Left forelimb (tissue), 1 donor: ENCODE data around the gene PPP4R1.

Experiments used
- DNase-seq: peaks from one replicate; pipeline ENCODE4 v3.0.0-alpha.2; 2018; ENCODE audit warnings: low spot score

The PPP4R1 gene

GRCh38 chr18:9587924-9588323, 26.4 kb downstream of the PPP4R1 start:
- DNase-seq = no peak

GRCh38 chr18:9586814-9587213, 27.5 kb downstream of the PPP4R1 start:
- no peak for DNase-seq

GRCh38 chr18:9581667-9582066, 32.7 kb downstream of the PPP4R1 start:
- DNase-seq = no peak

- no peak for DNase-seq
Measured at GRCh38 chr18:9578306-9578705, 36.1 kb downstream of the PPP4R1 start.

- no peak for DNase-seq
Measured at GRCh38 chr18:9577361-9577760, 37.0 kb downstream of the PPP4R1 start.

- peak; percentile 69 for DNase-seq
Measured at GRCh38 chr18:9575558-9575957, 38.8 kb downstream of the PPP4R1 start.

- no peak for DNase-seq
Measured at GRCh38 chr18:9574473-9575115, 39.8 kb downstream of the PPP4R1 start.

- no peak for DNase-seq
Measured at GRCh38 chr18:9571546-9571945, 42.8 kb downstream of the PPP4R1 start.

GRCh38 chr18:9570255-9570654, 44.1 kb downstream of the PPP4R1 start:
- no peak for DNase-seq

- DNase-seq = no peak
Measured at GRCh38 chr18:9569178-9569577, 45.2 kb downstream of the PPP4R1 start.

- DNase-seq = no peak
Measured at GRCh38 chr18:9568186-9568585, 46.2 kb downstream of the PPP4R1 start.

- DNase-seq = no peak
Measured at GRCh38 chr18:9565407-9565806, 49.0 kb downstream of the PPP4R1 start.

GRCh38 chr18:9563331-9563730, 51.0 kb downstream of the PPP4R1 start:
- DNase-seq = no peak

GRCh38 chr18:9562584-9562983, 51.8 kb downstream of the PPP4R1 start:
- DNase-seq = no peak

GRCh38 chr18:9561759-9562158, 52.6 kb downstream of the PPP4R1 start:
- no peak for DNase-seq

- DNase-seq = no peak
Measured at GRCh38 chr18:9559253-9559652, 55.1 kb downstream of the PPP4R1 start.

- no peak for DNase-seq
Measured at GRCh38 chr18:9558387-9559064, 55.8 kb downstream of the PPP4R1 start.

GRCh38 chr18:9557250-9557943, 57.0 kb downstream of the PPP4R1 start:
- no peak for DNase-seq

- DNase-seq = no peak
Measured at GRCh38 chr18:9552616-9553015, 61.7 kb downstream of the PPP4R1 start.

GRCh38 chr18:9552191-9552590, 62.2 kb downstream of the PPP4R1 start:
- no peak for DNase-seq

GRCh38 chr18:9550429-9550828, 63.9 kb downstream of the PPP4R1 start:
- DNase-seq = no peak

- no peak for DNase-seq
Measured at GRCh38 chr18:9549405-9549804, 65.0 kb downstream of the PPP4R1 start.

- no peak for DNase-seq
Measured at GRCh38 chr18:9547782-9548181, 66.6 kb downstream of the PPP4R1 start.
